Cardiac muscle cell (in vitro differentiated cells and primary cell): ENCODE measurements around the gene CMTR1. TPM values are rescaled to one million over a fixed set of nuclear protein-coding genes. Genes with fewer than 3 reads are reported as not detected.
A peak's percentile ranks its signal among the peaks of the same experiment; 100 is the strongest.

ENCODE experiments used
- DNase-seq, 2 donors: peaks; one replicate each; pipeline versions ENCODE4 v3.0.0 to v3.0.0-alpha.2; 2010 to 2017; ENCODE audit warnings: low read depth in 1 of 2, low spot score in 1 of 2
- H3K27ac ChIP-seq: fragments of 200-600 bp; sonication (generic); 2 replicates; pipeline ENCODE4 v1.5.1; 2016
- H3K27me3 ChIP-seq: fragments of 200-600 bp; sonication (generic); 2 replicates; pipeline ENCODE4 v1.6.0; 2016; ENCODE audit warnings: control low read depth
- H3K36me3 ChIP-seq: fragments of 200-600 bp; sonication (generic); 2 replicates; pipeline ENCODE4 v1.5.1; 2016; ENCODE audit warnings: control low read depth
- H3K4me1 ChIP-seq: fragments of 200-600 bp; sonication (generic); 2 replicates; pipeline ENCODE4 v1.8.1; 2017; ENCODE audit warnings: low read depth, mild to moderate bottlenecking, mixed run types
- H3K4me3 ChIP-seq: fragments of 200-600 bp; sonication (generic); 2 replicates; pipeline ENCODE4 v1.5.1; 2016; ENCODE audit warnings: mild to moderate bottlenecking
- H3K9me3 ChIP-seq: fragments of 200-600 bp; sonication (generic); 2 replicates; pipeline ENCODE4 v1.5.1; 2017; ENCODE audit warnings: low read depth, mild to moderate bottlenecking, control low read depth
- polyA plus RNA-seq: library from polyadenylated mRNA; unstranded; fragments of >200 nt; fragmentation: Nextera tagmentation; extraction: Ambion mirVana; gene quantifications from 2 replicates; pipeline ENCODE4 v1.2.1, GENCODE V29; 2016
- total RNA-seq: library from RNA; depleted of rRNA; stranded (reverse); fragments of >200 nt; gene quantifications from 2 replicates; pipeline ENCODE4 v1.2.3, GENCODE V29; 2016
- TF ChIP-seq, protein P1 (sequence below): IDR thresholded peaks from 2 replicates; pipeline ENCODE4 v1.5.1; 2012; ENCODE audit warnings: low read depth, mild to moderate bottlenecking, low read length

CMTR1 gene
- total and polyA plus RNA-seq, 2 experiments from 2014 or later: 41.2 to 53.3 TPM

DNA sequence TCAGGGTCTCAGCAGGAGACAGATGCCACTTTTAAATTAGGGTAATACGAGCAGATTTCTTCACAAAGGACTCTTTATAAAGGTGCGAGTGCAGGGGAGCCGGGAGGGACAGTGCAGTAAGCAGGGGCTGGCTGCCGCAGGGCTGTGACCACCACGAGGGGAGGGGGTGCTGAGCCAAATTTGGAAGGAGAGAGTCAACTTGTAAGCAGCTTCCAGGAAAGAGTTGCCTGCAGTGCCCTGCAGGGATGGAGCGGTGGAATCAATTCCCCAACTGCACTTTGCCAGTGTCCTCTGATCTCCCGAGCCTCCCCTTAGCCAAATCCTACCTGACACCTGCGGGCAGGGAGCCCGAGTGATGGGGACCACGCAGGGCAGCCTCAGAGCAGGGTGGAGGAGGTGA is 80.6 kb downstream of the CMTR1 start:
- Histone ChIP-seq H3K9me3 (no peaks in the 10 kb centered on the region), H3K36me3 (no peaks in the 10 kb centered on the region), H3K27ac (no peak overlapping the region), H3K4me3 (no peak overlapping the region), H3K27me3 (peaks cover 38% of the 10 kb centered on the region), H3K4me1 (peaks cover 7% of the 10 kb centered on the region)
- DNase-seq: no peak
- TF ChIP-seq, protein P1, sequence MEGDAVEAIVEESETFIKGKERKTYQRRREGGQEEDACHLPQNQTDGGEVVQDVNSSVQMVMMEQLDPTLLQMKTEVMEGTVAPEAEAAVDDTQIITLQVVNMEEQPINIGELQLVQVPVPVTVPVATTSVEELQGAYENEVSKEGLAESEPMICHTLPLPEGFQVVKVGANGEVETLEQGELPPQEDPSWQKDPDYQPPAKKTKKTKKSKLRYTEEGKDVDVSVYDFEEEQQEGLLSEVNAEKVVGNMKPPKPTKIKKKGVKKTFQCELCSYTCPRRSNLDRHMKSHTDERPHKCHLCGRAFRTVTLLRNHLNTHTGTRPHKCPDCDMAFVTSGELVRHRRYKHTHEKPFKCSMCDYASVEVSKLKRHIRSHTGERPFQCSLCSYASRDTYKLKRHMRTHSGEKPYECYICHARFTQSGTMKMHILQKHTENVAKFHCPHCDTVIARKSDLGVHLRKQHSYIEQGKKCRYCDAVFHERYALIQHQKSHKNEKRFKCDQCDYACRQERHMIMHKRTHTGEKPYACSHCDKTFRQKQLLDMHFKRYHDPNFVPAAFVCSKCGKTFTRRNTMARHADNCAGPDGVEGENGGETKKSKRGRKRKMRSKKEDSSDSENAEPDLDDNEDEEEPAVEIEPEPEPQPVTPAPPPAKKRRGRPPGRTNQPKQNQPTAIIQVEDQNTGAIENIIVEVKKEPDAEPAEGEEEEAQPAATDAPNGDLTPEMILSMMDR: no peak

DNA sequence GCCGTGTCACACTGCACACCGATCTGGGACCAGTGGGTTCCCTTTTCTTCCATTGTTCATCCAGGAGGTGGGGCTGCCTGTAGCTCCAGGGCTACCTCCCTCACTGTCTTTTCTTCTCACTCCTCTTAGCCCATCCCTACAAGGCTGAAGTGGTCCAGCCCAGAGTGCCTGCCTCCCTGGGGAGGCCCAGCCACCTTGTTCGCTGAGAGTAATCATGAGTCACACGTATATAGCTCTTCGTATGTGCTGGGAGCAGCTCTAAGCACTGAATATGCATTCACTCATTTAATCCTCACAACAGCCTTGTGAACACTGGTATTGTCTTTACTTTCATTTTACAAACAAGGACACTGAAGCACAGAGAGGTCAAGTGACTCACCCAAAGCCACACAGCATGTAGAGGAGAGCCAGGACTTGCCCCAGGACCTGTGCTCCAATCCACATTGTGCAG is 81.3 kb downstream of the CMTR1 start:
- H3K36me3 ChIP-seq: no peaks in the 10 kb centered on the region
- no peaks in the 10 kb centered on the region for H3K9me3 ChIP-seq
- H3K4me1 ChIP-seq: peaks cover 7% of the 10 kb centered on the region
- peaks cover 38% of the 10 kb centered on the region for H3K27me3 ChIP-seq
- H3K4me3 ChIP-seq: no peak overlapping the region
- TF ChIP-seq, protein P1: no peak
- H3K27ac ChIP-seq: no peak overlapping the region
- DNase-seq: no peak

DNA sequence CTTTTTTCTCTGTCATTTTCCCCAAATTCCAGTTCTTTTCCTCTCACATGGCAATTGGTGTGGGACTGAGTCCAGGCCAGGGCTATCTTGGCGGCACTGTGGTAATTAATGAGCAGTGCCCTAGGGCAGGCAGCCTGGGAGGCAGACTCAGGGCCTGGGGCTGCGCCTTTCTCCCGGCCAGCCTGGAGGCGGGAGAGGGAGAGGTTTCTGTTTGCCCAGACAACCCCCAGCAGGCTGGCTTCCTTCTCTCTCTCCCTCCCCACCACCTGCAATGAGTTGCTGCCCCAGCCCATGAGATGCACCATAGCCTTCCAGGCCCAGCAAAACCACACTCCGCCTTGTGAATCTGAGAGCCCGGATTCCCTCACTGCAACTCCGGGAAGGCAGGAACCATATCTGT is 81.8 kb downstream of the CMTR1 start:
- DNase-seq: no peak
- TF ChIP-seq, protein P1: no peak
- Histone ChIP-seq H3K27me3 (peaks cover 38% of the 10 kb centered on the region), H3K27ac (no peak overlapping the region), H3K9me3 (no peaks in the 10 kb centered on the region), H3K4me3 (no peak overlapping the region), H3K36me3 (no peaks in the 10 kb centered on the region), H3K4me1 (peaks cover 7% of the 10 kb centered on the region)

DNA sequence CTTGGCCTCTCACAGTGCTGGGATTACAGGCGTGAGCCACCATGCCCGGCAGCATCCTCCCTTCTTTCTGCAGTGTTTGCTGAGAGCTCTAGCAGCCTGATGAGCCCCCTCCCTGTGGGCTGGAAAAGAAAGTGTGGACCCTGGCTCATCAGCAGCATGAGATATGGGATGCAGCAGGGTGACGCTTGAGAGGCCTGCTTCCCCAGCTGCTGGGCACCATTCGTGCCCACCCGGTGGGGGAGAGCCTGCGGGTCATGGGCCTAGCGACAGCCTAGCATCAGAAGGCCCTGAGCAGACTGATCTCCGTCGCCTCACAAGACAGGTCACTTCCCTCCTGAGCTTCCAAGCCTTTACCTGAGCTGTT is 82.7 kb downstream of the CMTR1 start:
- H3K4me1 ChIP-seq: peaks cover 7% of the 10 kb centered on the region
- no peak overlapping the region for H3K4me3 ChIP-seq
- TF ChIP-seq, protein P1: no peak
- no peaks in the 10 kb centered on the region for H3K9me3 ChIP-seq
- no peaks in the 10 kb centered on the region for H3K36me3 ChIP-seq
- DNase-seq: no peak
- no peak overlapping the region for H3K27ac ChIP-seq
- H3K27me3 ChIP-seq: peaks cover 38% of the 10 kb centered on the region

DNA sequence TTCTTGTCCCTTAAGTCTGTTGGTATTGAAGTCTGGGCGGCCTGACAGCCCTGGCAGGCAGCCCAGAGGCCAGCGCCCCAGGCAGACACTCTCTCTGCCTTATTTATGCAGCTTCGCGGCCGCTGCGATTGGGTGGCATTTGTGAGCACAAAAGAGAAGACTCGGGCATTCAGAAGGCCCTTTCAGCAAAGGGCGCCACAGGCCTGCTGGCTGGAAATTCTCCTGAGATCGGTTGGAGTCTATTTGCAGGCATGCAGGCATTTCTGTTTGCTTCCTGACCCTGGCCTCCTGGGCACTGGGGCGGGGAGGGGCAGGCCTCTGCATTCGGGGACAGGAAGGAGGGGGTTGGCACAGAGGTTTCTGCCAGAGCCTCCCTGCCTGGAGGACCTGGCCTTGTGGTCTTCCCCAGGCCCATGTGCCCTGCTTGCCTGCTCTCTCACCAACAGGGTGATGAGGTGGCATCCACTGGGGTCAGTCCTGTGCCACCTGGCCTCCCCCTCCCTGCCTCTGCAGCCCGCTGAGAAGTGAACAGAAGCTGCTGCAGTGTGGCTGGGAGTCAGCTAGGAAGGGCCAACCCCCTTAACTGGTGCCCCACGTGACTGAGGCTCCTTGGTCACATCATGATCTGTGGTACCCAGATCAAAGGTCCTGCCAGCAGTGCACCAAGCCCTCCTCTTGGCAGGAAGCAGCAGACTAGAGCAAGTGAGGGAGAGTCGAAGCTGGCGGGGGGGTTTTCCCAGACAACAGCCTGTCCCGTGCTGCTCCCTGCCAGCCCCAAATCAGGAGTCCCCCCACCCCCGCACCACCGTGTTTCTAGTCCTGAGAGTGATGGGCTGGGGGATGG is 83.3 kb downstream of the CMTR1 start:
- Histone ChIP-seq H3K4me1 (peaks cover 7% of the 10 kb centered on the region), H3K4me3 (no peak overlapping the region), H3K9me3 (no peaks in the 10 kb centered on the region), H3K27me3 (peaks cover 35% of the 10 kb centered on the region), H3K36me3 (no peaks in the 10 kb centered on the region), H3K27ac (no peak overlapping the region)
- TF ChIP-seq, protein P1: no peak
- peak in 1 of 2 donors; percentile 26 for DNase-seq
